Central memory CD4-positive, alpha-beta T cell (primary cell): ENCODE data around the gene NKX6-1.

Experiments used
- DNase-seq: peaks from one replicate; pipeline ENCODE4 v3.0.0; 2022

Gene NKX6-1

GRCh38 chr4:84498203-84498934 is 723 bp downstream of the NKX6-1 start:
- DNase-seq = no peak

- no peak for DNase-seq
Measured at GRCh38 chr4:84497504-84498202, 1.4 kb downstream of the NKX6-1 start.

- DNase-seq = no peak
Measured at GRCh38 chr4:84496706-84497503, 2.2 kb downstream of the NKX6-1 start.

GRCh38 chr4:84496331-84496705 is 2.8 kb downstream of the NKX6-1 start:
- DNase-seq = no peak

GRCh38 chr4:84495794-84496261 is 3.3 kb downstream of the NKX6-1 start:
- no peak for DNase-seq

- DNase-seq = no peak
Measured at GRCh38 chr4:84495118-84495793, 3.8 kb downstream of the NKX6-1 start.

- DNase-seq = no peak
Measured at GRCh38 chr4:84494531-84494930, 4.6 kb downstream of the NKX6-1 start.

GRCh38 chr4:84494076-84494475 is 5.0 kb downstream of the NKX6-1 start:
- DNase-seq = no peak

GRCh38 chr4:84493092-84493850 is 5.8 kb downstream of the NKX6-1 start:
- DNase-seq = no peak

- DNase-seq = no peak
Measured at GRCh38 chr4:84492737-84493091, 6.4 kb downstream of the NKX6-1 start.

GRCh38 chr4:84492290-84492689 is 6.8 kb downstream of the NKX6-1 start:
- DNase-seq = no peak

- no peak for DNase-seq
Measured at GRCh38 chr4:84491481-84491880, 7.6 kb downstream of the NKX6-1 start.

GRCh38 chr4:84490663-84491062 is 8.4 kb downstream of the NKX6-1 start:
- no peak for DNase-seq

- DNase-seq = no peak
Measured at GRCh38 chr4:84484236-84484635, 14.9 kb downstream of the NKX6-1 start.

GRCh38 chr4:84483688-84484087 is 15.4 kb downstream of the NKX6-1 start:
- DNase-seq = no peak

- no peak for DNase-seq
Measured at GRCh38 chr4:84482564-84483563, 16.2 kb downstream of the NKX6-1 start.

GRCh38 chr4:84481860-84482245 is 17.2 kb downstream of the NKX6-1 start:
- no peak for DNase-seq

- no peak for DNase-seq
Measured at GRCh38 chr4:84481077-84481859, 17.8 kb downstream of the NKX6-1 start.

GRCh38 chr4:84480082-84480481 is 19.0 kb downstream of the NKX6-1 start:
- no peak for DNase-seq

GRCh38 chr4:84479663-84480062 is 19.4 kb downstream of the NKX6-1 start:
- no peak for DNase-seq
